ENCODE results near the gene CLCN2.
A peak's percentile ranks its signal among the peaks of the same experiment; 100 is the strongest.

CLCN2 gene

GRCh38 chr3:184347321-184348056, 13.9 kb downstream of the CLCN2 start:
- Histone ChIP-seq H3K27me3 (ENCODE audit: insufficient read depth, poor library complexity, severe bottlenecking) (no peaks in the 10 kb centered on the region), H3K9me3 (ENCODE audit: severe bottlenecking) (no peaks in the 10 kb centered on the region), H3K4me3 (ENCODE audit: severe bottlenecking) (no peak overlapping the region), H3K4me1 (ENCODE audit: insufficient read depth, poor library complexity, severe bottlenecking) (no peaks in the 10 kb centered on the region), H3K27ac (ENCODE audit: poor library complexity, severe bottlenecking) (no peak overlapping the region), H3K36me3 (ENCODE audit: low read depth) (peaks cover 19% of the 10 kb centered on the region)
- DNase-seq (ENCODE audit: low spot score) (no peak), ATAC-seq (ENCODE audit: low read depth) (no peak)
- TF ChIP-seq CTCF (IDR thresholded peaks at IDR 0.05; ENCODE audit: poor library complexity, severe bottlenecking), result no peak

- TF ChIP-seq CTCF (IDR thresholded peaks at IDR 0.05; ENCODE audit: poor library complexity, severe bottlenecking), result no peak
- no peak for DNase-seq (ENCODE audit: low spot score)
- Histone ChIP-seq H3K4me1 (ENCODE audit: insufficient read depth, poor library complexity, severe bottlenecking) (no peaks in the 10 kb centered on the region), H3K9me3 (ENCODE audit: severe bottlenecking) (no peaks in the 10 kb centered on the region), H3K27ac (ENCODE audit: poor library complexity, severe bottlenecking) (no peak overlapping the region), H3K36me3 (ENCODE audit: low read depth) (peaks cover 26% of the 10 kb centered on the region), H3K27me3 (ENCODE audit: insufficient read depth, poor library complexity, severe bottlenecking) (no peaks in the 10 kb centered on the region), H3K4me3 (ENCODE audit: severe bottlenecking) (no peak overlapping the region)
- no peak for ATAC-seq (ENCODE audit: low read depth)
Observed at GRCh38 chr3:184346480-184347190, 14.8 kb downstream of the CLCN2 start.

GRCh38 chr3:184345317-184346144, 15.9 kb downstream of the CLCN2 start:
- DNase-seq (ENCODE audit: low spot score), result no peak
- H3K27ac ChIP-seq (ENCODE audit: poor library complexity, severe bottlenecking), result no peak overlapping the region

GRCh38 chr3:184344579-184345316, 16.7 kb downstream of the CLCN2 start:
- Histone ChIP-seq H3K36me3 (ENCODE audit: low read depth) (peaks cover 21% of the 10 kb centered on the region), H3K27me3 (ENCODE audit: insufficient read depth, poor library complexity, severe bottlenecking) (no peaks in the 10 kb centered on the region), H3K4me1 (ENCODE audit: insufficient read depth, poor library complexity, severe bottlenecking) (no peaks in the 10 kb centered on the region), H3K27ac (ENCODE audit: poor library complexity, severe bottlenecking) (no peak overlapping the region), H3K9me3 (ENCODE audit: severe bottlenecking) (no peaks in the 10 kb centered on the region), H3K4me3 (ENCODE audit: severe bottlenecking) (no peak overlapping the region)
- DNase-seq (ENCODE audit: low spot score) (no peak), ATAC-seq (ENCODE audit: low read depth) (no peak)
- no peak for TF ChIP-seq CTCF (IDR thresholded peaks at IDR 0.05; ENCODE audit: poor library complexity, severe bottlenecking)

More at GRCh38 chr3:184345317-184346144, 15.9 kb downstream of the CLCN2 start:
- peak; percentile 59 for TF ChIP-seq CTCF (IDR thresholded peaks at IDR 0.05; ENCODE audit: poor library complexity, severe bottlenecking)
- no peaks in the 10 kb centered on the region for H3K4me1 ChIP-seq (ENCODE audit: insufficient read depth, poor library complexity, severe bottlenecking)
- H3K36me3 ChIP-seq (ENCODE audit: low read depth), result peaks cover 21% of the 10 kb centered on the region
- H3K9me3 ChIP-seq (ENCODE audit: severe bottlenecking), result no peaks in the 10 kb centered on the region
- H3K4me3 ChIP-seq (ENCODE audit: severe bottlenecking), result no peak overlapping the region
- peak; percentile 71 for ATAC-seq (ENCODE audit: low read depth)
- no peaks in the 10 kb centered on the region for H3K27me3 ChIP-seq (ENCODE audit: insufficient read depth, poor library complexity, severe bottlenecking)

Data from RWPE2 (cell line).